GM12875 (cell line): ENCODE data around the gene MRPS10.
A peak's percentile ranks its signal among the peaks of the same experiment; 100 is the strongest.
"Not testable (repeated sequence)": the region's sequence is repeated elsewhere in the genome, so short reads cannot be mapped to it uniquely, and the experiment has no call there.

Experiments used
- H3K4me3 ChIP-seq: one replicate; pipeline ENCODE4 v1.5.1; 2011; ENCODE audit warnings: low read depth, low read length, control low read depth
- CTCF ChIP-seq: IDR thresholded peaks from 2 replicates; pipeline ENCODE4 v1.5.1; 2011; ENCODE audit warnings: low read depth, mild to moderate bottlenecking, control low read depth, inconsistent platforms, low read length, moderate library complexity, borderline replicate concordance; ENCODE audit not compliant: insufficient read depth

Gene MRPS10

GRCh38 chr6:42225419-42225818 is 7.8 kb upstream of the MRPS10 start:
- no peak for TF ChIP-seq CTCF
- H3K4me3 ChIP-seq = no peak overlapping the region

- H3K4me3 ChIP-seq = no peak overlapping the region
- TF ChIP-seq CTCF = no peak
Measured at GRCh38 chr6:42225029-42225339, 7.3 kb upstream of the MRPS10 start.

GRCh38 chr6:42224222-42225028 is 6.8 kb upstream of the MRPS10 start:
- no peak overlapping the region for H3K4me3 ChIP-seq
- no peak for TF ChIP-seq CTCF

GRCh38 chr6:42222448-42222847 is 4.8 kb upstream of the MRPS10 start:
- no peak for TF ChIP-seq CTCF
- H3K4me3 ChIP-seq = no peak overlapping the region

GRCh38 chr6:42221546-42221945 is 3.9 kb upstream of the MRPS10 start:
- no peak overlapping the region for H3K4me3 ChIP-seq
- no peak for TF ChIP-seq CTCF

- TF ChIP-seq CTCF = no peak
- no peak overlapping the region for H3K4me3 ChIP-seq
Measured at GRCh38 chr6:42220807-42221206, 3.1 kb upstream of the MRPS10 start.

GRCh38 chr6:42217157-42217518 is 523 bp downstream of the MRPS10 start:
- H3K4me3 ChIP-seq = peak overlapping the region; percentile 53
- no peak for TF ChIP-seq CTCF

- not testable (repeated sequence) for H3K4me3 ChIP-seq
Measured at GRCh38 chr6:42216495-42216894, 1.2 kb downstream of the MRPS10 start.
